ENCODE results near the gene TMIGD3. TPM values are rescaled to one million over a fixed set of nuclear protein-coding genes. Genes with fewer than 3 reads are reported as not detected.

Gene TMIGD3
- total RNA-seq, 1 experiment from 2014 or later, result not detected

DNA sequence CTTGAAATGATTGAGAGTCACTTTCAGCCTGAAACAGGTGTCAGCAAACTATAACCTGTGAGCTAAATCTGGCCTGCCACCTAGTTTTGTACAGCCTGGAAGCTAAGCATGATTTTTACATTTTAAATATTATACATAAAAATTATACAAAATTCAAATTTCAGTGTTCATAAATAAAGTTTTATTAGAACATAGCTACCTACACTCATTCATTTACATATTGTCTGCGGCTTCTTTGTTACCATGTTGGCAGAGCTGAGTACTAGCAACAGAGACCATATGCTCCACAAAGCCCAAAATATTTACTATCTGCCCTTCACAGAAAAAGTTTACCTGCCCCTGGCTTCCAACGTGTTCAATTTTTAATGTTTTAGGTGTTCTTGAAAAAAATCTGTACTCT is 37.7 kb downstream of the TMIGD3 start (continued):
- TF ChIP-seq, protein P1, sequence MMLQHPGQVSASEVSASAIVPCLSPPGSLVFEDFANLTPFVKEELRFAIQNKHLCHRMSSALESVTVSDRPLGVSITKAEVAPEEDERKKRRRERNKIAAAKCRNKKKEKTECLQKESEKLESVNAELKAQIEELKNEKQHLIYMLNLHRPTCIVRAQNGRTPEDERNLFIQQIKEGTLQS (CRISPR knock-in tag; conservative IDR thresholded peaks at IDR 0.05), result no peak
- TF ChIP-seq ZNF423 (CRISPR knock-in tag; IDR thresholded peaks at IDR 0.05) (no peak), NR1H2 (CRISPR knock-in tag; IDR thresholded peaks at IDR 0.05) (no peak), GRHL2 (CRISPR knock-in tag; IDR thresholded peaks at IDR 0.05; ENCODE audit: insufficient replicate concordance, severe bottlenecking) (no peak), HMGA2 (CRISPR knock-in tag; IDR thresholded peaks at IDR 0.05) (no peak), SMAD3 (CRISPR knock-in tag; IDR thresholded peaks at IDR 0.05; ENCODE audit: borderline replicate concordance) (no peak), NR3C1 (CRISPR knock-in tag; conservative IDR thresholded peaks at IDR 0.05; ENCODE audit: low read depth) (no peak), ETV6 (CRISPR knock-in tag; IDR thresholded peaks at IDR 0.05) (no peak), EMX1 (CRISPR knock-in tag; IDR thresholded peaks at IDR 0.05) (no peak)
- TF ChIP-seq, protein P2, sequence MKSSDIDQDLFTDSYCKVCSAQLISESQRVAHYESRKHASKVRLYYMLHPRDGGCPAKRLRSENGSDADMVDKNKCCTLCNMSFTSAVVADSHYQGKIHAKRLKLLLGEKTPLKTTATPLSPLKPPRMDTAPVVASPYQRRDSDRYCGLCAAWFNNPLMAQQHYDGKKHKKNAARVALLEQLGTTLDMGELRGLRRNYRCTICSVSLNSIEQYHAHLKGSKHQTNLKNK (CRISPR knock-in tag; IDR thresholded peaks at IDR 0.05), result no peak

DNA sequence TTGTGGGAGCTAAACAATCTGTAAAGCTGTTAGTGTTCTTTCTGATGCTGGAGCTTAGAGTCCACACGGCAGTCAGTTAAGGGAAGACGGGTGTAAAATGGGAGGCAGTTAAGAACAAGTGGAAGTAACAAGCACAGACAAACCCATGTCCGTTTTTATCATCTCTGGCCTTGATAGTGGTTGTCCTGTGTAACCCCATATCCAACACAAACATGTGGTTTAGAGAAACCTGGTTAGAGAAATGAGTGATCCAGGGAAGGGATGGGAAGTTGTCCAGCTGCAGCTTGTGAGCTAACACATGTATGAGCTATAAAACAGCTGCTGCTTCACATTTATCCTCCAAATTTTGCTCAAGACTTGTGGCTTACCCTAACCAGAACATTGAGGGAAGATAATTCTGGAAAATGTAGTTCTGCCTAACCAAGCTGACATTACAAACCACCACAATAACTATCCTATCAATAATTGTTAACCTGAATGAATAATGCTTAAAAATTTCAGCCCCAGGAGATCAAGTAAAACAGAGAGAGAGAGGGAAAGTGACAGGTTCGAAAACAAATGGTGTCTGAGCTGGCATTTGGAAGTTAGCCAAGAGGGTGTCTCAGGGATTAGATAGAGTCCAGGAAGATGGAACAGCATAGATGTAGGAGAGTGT is 40.3 kb downstream of the TMIGD3 start:
- Mint-ChIP-seq H3K27ac (no peak overlapping the region; the same call in 1 of the 2 replicates), H3K4me3 (no peak overlapping the region), H3K4me1 (no peaks in the 10 kb centered on the region), H3K36me3 (peaks cover 31% of the 10 kb centered on the region), H3K9me3 (no peaks in the 10 kb centered on the region), H3K27me3 (ENCODE audit: low read depth) (no peaks in the 10 kb centered on the region)
- TF ChIP-seq, protein P3, sequence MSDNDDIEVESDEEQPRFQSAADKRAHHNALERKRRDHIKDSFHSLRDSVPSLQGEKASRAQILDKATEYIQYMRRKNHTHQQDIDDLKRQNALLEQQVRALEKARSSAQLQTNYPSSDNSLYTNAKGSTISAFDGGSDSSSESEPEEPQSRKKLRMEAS (CRISPR knock-in tag; IDR thresholded peaks at IDR 0.05), result no peak
- no peak for TF ChIP-seq ZNF396 (CRISPR knock-in tag; IDR thresholded peaks at IDR 0.05; ENCODE audit: borderline replicate concordance)
- TF ChIP-seq MXD4 (CRISPR knock-in tag; IDR thresholded peaks at IDR 0.05; ENCODE audit: borderline replicate concordance), result no peak
- TF ChIP-seq SOX15 (CRISPR knock-in tag; IDR thresholded peaks at IDR 0.05), result no peak
- TF ChIP-seq, protein P4, sequence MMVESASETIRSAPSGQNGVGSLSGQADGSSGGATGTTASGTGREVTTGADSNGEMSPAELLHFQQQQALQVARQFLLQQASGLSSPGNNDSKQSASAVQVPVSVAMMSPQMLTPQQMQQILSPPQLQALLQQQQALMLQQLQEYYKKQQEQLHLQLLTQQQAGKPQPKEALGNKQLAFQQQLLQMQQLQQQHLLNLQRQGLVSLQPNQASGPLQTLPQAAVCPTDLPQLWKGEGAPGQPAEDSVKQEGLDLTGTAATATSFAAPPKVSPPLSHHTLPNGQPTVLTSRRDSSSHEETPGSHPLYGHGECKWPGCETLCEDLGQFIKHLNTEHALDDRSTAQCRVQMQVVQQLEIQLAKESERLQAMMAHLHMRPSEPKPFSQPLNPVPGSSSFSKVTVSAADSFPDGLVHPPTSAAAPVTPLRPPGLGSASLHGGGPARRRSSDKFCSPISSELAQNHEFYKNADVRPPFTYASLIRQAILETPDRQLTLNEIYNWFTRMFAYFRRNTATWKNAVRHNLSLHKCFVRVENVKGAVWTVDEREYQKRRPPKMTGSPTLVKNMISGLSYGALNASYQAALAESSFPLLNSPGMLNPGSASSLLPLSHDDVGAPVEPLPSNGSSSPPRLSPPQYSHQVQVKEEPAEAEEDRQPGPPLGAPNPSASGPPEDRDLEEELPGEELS (CRISPR knock-in tag; IDR thresholded peaks at IDR 0.05), result no peak
- no peak for TF ChIP-seq CBFB (CRISPR knock-in tag; IDR thresholded peaks at IDR 0.05; ENCODE audit: low read depth)
- no peak for TF ChIP-seq CREB1 (CRISPR knock-in tag; IDR thresholded peaks at IDR 0.05)
- no peak for TF ChIP-seq EMX1 (CRISPR knock-in tag; IDR thresholded peaks at IDR 0.05)
- no peak for TF ChIP-seq RELA (CRISPR knock-in tag; IDR thresholded peaks at IDR 0.05; ENCODE audit: borderline replicate concordance)
- no peak for TF ChIP-seq NFYB (CRISPR knock-in tag; conservative IDR thresholded peaks at IDR 0.05; ENCODE audit: low read depth)
- no peak for TF ChIP-seq ZBTB21 (CRISPR knock-in tag; IDR thresholded peaks at IDR 0.05; ENCODE audit: borderline replicate concordance)
- TF ChIP-seq, protein P5, sequence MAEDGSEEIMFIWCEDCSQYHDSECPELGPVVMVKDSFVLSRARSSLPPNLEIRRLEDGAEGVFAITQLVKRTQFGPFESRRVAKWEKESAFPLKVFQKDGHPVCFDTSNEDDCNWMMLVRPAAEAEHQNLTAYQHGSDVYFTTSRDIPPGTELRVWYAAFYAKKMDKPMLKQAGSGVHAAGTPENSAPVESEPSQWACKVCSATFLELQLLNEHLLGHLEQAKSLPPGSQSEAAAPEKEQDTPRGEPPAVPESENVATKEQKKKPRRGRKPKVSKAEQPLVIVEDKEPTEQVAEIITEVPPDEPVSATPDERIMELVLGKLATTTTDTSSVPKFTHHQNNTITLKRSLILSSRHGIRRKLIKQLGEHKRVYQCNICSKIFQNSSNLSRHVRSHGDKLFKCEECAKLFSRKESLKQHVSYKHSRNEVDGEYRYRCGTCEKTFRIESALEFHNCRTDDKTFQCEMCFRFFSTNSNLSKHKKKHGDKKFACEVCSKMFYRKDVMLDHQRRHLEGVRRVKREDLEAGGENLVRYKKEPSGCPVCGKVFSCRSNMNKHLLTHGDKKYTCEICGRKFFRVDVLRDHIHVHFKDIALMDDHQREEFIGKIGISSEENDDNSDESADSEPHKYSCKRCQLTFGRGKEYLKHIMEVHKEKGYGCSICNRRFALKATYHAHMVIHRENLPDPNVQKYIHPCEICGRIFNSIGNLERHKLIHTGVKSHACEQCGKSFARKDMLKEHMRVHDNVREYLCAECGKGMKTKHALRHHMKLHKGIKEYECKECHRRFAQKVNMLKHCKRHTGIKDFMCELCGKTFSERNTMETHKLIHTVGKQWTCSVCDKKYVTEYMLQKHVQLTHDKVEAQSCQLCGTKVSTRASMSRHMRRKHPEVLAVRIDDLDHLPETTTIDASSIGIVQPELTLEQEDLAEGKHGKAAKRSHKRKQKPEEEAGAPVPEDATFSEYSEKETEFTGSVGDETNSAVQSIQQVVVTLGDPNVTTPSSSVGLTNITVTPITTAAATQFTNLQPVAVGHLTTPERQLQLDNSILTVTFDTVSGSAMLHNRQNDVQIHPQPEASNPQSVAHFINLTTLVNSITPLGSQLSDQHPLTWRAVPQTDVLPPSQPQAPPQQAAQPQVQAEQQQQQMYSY (CRISPR knock-in tag; IDR thresholded peaks at IDR 0.05), result no peak
- TF ChIP-seq ELF4 (CRISPR knock-in tag; IDR thresholded peaks at IDR 0.05; ENCODE audit: low read depth), result no peak
- no peak for TF ChIP-seq IRF2 (CRISPR knock-in tag; IDR thresholded peaks at IDR 0.05; ENCODE audit: borderline replicate concordance, low read depth)
- no peak for TF ChIP-seq CREM (CRISPR knock-in tag; IDR thresholded peaks at IDR 0.05)
- TF ChIP-seq ZNF232 (CRISPR knock-in tag; IDR thresholded peaks at IDR 0.05), result no peak
- CTCF ChIA-PET, result interaction anchor here (0.6 kb wide), 1 partner anchor 296 kb away, joined by 3 read pairs; no protein-coding TSS in a partner anchor
- ATAC-seq (no peak), DNase-seq (ENCODE audit: low spot score) (no peak)
- POLR2A ChIA-PET, result no interaction called here
